DMS 273 (cell line): ENCODE data around the gene DNAJB13.
A peak's percentile ranks its signal among the peaks of the same experiment; 100 is the strongest.
"Not testable (repeated sequence)": the region's sequence is repeated elsewhere in the genome, so short reads cannot be mapped to it uniquely, and the experiment has no call there.

Experiments
- DNase-seq: peaks from one replicate; lab custom pipeline; 2025; ENCODE audit not compliant: unreplicated experiment; lab: John Stamatoyannopoulos, UW

Gene DNAJB13

DNA sequence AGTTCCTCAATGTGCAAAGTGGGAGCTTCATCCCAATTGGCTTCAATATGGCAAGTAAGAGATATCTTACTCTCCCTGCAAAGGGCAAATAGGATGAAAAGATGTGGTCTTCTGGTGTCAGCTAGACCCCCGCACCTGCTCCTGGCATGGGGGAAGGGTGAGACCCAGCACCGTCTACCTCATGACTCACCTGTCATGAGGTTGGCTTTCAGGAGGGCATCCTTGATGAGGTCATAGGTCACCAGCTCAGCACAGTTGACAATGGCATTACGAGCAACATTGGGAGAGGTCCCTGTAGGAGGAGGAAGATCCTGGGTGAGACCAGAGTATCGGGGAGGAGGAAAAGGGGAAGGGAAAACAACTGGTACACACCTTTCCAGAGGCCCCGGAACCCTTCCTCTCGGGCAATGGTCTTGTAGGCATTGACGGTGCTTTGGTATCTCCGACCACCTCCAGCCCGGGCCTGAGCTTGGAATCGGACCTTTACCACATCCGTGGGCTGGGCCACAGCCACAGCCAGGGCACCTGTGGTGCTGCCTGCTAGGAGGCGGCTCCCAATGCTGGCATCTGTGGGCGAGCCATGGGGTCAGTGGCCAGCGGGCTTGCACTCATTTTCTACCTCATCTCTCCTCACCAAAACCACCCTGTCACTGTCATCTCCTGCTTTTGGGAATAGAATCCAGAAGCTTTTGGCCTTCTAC lies 25.8 kb downstream of the DNAJB13 start:
- no peak for DNase-seq

DNA sequence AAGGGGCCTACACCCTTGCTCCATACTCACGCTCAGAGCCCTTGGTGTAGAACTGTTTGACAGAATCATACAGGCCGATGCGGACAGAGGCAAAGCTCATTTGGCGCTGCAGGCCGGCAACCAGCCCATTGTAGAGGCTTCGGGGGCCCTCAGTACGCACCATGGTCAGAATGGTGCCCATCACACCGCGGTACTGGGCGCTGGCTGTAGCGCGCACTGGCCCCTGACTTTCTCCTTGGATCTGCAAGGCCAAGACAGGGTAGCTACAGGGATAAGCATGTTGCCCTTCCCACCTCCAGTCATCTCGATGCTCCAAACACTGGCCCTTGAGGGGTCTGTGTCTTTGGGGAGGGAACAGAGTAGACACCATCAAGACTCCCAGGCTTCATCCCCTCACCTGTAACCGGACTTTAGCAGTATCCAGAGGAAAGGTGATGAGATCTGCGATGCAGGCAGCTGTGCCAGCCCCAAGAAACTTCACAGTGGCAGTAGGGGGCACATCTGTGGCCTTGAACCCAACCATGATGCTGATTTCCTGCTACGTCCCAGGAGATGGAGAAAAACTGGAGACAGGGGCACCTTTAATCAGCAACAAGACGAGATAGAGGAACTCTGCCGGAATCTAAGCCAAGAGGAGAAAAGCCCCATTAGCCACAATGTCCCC lies 27.2 kb downstream of the DNAJB13 start:
- DNase-seq: no peak

DNA sequence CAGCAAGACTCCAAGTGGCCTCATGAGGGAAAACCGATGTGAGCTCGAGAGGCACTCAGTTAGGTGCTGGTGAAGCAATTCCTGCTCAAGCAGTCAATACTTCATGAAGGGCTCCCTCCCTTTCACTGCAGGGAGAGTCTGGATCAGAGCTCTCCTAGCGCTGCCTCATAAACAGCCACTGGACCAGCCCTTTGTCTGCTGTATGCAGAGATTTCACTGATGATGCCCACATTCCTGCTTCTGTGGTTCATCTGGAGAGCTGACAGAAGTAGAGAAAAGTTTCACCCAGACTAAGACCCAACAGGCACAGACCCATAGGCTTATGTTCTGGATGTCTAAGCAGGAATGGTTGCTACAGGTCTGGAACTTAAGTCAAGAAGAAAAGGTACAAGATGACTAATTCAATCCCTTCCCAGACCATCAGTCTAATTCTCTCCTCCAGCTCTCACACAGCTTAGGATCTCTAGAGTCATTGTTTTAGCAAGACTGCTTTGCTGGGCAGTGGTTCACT lies 27.8 kb downstream of the DNAJB13 start:
- DNase-seq: no peak

DNA sequence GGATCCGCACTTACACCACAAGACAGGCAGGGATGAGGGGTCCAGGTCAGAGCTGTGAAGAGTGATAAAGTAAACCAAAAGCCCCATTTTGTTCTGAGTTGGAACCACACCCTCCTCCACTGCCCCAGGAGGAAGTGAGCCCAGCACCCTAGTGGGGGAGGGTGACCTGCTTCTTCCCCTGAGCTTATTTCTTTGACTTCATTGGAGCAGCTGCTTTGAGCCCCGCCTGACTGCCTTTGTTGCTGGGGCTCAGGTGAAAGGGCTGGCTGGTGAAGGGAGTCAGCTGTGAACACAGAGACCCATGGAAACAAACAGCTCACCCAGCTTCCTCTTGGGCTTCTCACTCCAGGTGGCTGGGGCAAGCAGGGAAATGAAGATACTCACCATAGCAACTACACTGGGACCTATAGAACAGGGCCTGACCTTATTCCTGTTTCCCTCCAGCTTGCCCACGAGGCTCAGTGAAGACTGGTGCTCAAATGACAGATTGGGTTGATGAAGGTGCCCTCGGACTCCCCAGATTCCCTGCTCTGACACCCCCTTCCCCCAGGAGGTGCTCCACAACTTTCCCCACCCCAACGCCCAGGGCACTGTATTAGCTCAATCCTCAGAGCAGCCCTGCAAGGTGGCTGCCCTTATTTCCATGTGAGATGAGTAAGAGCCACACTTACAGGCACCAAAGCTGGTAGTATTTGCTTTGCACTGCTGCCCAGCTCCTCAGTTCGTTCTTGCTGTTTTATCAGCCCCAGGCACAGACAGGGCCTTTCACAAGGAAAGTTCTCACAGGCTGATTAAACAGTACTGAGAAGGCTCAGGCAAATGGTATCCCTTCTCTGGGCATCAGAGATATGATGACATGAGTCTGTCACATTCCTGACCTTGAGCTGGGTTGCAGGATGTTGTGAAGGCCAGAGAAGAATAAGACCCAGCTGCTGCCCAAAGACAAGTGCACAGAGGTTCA lies 29.5 kb downstream of the DNAJB13 start:
- DNase-seq: peak; percentile 21

DNA sequence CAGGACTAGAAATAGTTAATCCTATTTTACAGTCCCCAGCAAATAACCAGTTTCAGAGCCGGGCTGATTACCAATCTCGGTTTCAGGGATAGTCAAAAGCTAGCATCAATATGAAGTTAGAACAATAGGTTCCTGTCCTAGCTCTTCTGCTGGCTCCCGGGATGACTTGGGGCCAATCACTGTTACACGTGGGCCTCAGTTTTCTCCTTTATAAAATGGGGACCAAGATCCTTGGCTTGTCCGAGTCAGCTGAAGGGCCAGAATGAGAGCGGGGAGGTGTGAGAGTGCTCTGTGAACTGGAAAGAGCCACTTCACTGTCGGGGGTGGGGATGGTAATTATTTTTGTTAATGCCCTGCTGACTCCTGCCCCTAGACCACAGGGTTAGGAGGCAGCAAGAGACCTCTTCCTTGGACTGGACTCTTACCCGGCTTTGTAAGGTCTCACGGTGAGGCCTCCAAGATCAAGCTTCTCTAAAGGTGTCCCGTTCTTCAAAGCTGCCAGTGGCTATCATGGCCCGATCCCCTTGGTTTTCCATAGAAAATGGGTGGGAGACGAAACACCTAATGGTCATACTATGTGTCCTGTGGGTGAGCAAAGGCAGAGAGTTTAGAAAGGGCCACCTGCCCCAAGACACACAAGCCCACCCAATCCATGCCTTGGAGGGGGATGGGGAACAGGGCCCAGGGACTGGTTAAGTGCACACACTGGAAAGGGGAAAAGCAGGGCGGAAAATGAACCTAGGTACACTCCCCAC lies 30.4 kb downstream of the DNAJB13 start:
- DNase-seq: no peak

DNA sequence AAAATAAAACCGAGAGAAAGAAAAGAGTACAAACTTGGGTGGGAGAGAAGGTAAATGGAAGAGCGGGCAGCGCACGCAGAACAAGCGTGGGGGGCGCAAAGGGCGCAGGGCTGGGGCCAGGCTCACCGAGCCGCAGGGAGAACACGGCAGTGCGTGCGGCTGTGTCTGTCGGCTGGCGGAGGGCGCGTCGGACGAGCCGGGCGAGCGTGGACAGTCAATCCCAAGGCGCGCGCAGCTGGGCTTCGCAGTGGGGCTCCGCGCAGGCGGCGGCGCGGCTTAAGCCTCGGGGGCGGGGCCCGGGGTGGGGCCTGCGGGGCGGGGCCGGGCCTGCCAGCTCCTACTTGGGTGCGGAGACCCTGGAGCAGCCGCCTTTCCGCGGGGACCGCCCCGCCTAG lies 31.8 kb downstream of the DNAJB13 start, which contains the start of gene UCP2:
TSS of gene UCP2 (minus strand) at position 249 of the 395 bp plus-strand sequence. CDS start 4,465 bp downstream, outside the sequence.
- peak; percentile 94 for DNase-seq

DNA sequence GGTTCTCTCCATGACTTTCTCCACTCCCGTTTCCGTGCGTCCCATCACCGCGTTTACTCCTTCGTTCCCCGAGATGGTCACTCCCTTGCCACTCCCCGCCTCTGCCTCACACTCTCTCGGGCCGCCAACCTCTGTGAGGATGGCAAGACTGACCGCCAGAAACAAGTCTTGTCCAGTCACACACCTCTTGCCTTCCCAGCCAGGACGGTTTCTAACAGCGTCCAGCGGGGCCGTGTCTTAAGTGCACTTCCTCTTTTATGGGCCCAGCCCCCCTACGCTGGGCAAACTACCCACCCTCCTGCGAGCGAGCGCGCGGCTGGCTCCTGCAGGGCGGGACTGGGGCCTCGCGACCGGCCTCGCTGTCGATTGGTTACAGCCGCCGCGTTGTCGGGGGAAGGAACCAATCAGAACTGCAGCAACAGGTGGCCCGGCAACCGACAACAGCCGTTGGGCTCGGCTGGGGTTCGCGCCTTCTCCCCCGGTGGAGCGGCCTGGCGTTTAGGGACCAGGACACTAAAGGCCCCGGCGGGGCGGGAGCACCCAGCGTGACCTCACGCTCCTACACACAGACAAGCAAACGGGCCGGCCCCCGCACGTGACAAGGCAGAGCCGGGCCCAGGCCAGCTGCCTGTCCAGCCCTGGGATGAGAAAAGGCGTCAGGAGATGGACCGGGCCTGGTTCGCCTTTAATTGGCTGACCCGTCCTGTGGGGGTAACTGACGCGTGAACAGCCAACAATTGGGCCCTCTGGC lies 32.3 kb downstream of the DNAJB13 start:
- DNase-seq: peak; percentile 97

DNA sequence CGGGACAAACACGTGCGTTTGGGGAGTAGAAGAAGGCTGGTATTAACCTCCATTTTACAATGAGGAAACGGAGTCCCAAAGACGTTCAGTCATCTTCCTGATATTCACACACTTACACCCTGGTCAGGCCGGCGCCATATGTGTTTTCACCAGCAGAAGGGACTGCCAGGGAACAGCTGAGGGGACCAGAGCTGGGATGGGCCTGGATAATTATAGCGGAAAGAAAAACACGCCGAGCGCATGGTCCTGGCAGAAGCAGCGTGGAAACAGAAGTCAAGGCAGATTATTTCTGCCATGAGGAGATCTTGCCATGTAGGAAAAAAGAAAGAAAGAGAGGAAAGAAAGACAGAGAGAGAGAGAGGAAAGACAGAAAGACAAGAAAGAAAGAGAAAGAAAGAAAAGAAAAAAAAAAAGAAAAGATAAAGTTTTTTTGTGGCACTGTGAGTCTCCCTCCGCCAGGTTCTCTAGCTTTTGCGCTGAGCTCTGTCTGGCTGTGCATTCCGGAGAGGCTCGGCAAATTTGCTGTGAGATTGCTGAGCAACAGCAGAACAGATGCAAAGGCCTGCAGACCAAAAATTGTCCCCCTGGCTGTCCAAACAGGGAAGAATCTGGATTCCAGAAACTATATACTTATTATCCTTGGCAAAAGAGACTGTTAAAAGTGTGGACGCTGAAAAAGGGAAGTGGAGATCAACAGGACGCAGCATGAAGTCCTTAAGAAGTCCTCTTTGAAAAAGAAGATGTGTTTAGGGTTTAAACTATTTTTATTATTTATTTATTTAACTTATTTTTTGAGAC lies 33.1 kb downstream of the DNAJB13 start:
- DNase-seq: peak; percentile 90

DNA sequence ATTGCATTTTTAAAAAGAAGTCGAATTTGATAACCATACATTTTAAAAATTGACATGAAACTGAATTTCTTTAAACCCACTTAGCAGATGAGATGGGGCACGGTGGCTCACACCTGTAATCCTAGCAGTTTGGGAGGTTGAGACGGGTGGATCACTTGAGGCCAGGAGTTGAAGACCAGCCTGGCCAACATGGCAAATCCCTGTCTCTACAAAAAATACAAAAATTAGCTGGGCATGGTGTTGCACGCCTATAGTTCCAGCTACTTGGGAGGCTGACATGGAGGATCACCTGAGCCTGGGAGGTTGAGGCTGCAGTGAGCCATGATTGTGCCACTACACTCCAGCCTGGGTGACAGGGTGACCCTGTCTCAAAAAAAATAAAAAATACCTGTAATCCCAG lies 34.8 kb downstream of the DNAJB13 start:
- not testable (repeated sequence) for DNase-seq

DNA sequence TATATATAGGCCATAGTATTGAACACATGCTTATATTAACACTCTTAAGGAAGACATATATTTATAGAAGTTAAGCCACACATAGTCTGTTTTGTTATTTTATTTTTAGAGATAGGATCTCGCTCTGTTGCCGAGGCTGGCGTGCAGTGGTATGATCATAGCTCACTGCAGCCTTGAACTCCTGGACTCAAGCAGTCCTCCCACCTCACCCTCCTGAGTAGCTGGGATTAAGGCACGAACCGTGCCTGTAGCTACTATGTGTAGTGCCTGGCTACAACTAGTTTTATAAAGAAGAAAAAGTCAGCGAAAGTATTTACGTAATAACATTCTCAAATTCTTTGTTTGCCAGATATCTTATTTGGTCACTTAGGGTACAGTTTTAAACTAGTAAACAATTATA lies 37.4 kb downstream of the DNAJB13 start:
- no peak for DNase-seq

DNA sequence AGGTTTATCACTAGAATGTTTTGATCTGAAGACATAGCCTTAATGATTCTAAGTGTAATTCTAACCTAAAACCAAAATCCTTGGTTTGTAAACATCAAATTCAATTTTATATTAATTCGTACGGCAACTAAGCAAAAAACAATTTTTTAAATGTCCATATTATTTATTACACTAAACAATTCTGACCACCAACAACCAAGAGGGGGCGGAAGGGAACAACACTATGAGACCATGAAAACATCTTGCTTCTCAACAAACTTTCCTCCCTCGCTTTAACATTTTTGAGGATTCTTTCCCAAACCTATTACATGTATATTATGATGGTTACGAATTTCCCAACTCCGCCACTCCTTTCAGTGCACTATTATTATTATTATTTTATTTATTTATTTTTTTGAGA lies 38.3 kb downstream of the DNAJB13 start:
- no peak for DNase-seq

DNA sequence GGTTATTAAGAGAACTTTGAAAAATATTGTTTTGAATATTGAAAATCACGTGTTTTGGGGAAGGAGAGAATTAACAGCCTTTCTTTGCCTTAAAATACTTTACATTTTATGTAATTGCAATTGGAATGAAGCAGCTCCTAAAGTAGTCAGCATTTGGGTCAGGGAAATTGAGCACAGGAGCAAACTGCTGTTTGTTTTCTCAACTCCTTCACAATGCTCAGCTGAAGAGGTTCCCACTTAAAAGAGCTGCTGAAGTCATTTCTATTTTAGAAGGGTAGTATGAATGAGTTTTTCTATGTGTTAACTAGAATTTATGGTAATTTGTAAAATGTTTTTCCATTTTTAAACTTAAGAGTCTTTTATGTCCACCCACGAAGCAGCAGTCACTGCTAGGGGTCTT lies 39.9 kb downstream of the DNAJB13 start:
- no peak for DNase-seq

DNA sequence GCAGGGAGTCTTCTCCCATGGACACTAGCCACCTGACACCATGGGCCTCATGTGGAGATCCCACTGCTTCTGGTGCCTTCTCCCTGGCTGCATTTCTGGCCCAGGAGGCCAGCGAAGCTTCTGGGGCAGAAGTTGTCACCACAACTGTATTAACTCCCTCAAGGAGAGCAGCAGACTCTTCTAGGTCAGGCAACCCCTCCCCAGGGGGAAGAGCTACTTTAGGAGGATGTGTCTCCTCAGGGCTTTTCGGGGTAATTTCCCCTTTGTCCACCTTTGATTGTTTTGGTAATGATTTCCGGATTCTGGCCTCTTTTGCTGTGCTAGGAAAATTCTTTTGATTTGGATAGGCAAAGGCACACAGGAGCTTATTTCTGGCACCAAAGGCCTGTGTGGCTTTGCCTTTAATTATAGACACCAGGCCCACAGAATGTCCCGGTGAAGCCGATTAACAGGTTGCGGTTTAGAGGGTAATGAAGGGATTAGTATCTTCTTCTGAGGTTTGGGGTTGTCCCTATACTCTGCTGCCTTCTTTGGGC lies 40.7 kb downstream of the DNAJB13 start:
- DNase-seq: no peak

DNA sequence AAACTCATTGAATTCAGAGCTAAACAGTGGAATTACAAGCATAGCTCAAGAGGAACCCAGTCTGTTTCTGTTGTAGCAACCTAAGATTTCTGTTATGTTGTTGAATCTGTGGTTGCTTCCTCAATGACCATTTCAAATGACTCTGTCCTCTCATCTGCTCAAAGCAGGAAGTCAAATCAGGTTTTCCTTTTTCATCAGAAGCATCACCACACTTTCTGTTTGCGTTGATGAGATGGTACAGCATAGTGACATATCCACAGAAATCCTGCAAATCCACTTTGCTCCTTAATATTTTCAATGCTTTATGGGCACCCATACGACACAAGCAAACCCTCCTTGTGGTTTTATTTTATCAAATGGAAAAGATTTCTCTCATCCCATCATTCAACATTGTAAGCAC lies 44.4 kb downstream of the DNAJB13 start:
- DNase-seq: no peak

DNA sequence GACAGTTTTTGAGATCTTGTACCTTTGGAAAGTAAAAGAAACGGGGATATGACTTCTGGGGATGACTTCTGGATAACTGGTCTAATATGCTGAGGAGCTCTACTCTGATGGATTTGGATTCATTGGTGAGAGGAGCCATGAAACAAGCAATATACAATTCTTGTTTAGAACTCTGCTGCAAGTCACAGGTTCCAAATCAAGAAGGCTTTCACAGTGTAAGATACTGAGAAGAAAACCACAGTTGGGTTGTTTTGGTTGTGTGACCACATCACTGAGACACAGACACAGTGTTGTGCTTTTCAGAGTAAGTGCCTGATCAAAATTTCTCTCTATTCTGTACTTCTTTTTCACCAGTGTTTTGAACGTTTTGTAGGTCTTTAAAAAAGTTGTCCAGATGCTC lies 44.9 kb downstream of the DNAJB13 start:
- DNase-seq: no peak

DNA sequence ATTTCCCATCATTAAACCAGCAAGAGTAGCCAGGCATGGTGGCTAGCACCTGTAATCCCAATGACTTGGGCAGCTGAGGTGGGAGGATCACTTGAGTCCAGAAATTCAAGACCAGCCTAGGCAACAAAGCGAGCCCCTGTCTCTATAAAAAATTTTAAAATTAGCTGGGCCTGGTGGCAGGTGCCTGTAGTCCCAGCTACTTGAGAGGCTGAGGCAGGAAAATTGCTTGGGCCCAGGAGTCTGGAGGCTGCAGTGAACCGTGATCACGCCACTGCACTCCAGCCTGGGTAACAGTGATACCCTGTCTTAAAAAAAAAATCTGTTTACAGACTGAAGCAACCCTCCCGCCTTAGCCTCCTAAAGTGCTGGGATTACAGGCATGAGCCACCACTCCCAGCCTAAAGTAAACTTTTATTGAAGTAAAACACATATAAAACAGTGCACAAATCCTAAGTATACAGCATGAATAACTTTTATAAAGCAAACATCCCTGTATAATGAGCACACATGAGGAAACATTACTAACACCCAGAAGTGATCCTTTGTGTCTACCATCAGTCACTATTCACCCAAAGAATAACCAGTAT lies 45.4 kb downstream of the DNAJB13 start:
- no peak for DNase-seq

DNA sequence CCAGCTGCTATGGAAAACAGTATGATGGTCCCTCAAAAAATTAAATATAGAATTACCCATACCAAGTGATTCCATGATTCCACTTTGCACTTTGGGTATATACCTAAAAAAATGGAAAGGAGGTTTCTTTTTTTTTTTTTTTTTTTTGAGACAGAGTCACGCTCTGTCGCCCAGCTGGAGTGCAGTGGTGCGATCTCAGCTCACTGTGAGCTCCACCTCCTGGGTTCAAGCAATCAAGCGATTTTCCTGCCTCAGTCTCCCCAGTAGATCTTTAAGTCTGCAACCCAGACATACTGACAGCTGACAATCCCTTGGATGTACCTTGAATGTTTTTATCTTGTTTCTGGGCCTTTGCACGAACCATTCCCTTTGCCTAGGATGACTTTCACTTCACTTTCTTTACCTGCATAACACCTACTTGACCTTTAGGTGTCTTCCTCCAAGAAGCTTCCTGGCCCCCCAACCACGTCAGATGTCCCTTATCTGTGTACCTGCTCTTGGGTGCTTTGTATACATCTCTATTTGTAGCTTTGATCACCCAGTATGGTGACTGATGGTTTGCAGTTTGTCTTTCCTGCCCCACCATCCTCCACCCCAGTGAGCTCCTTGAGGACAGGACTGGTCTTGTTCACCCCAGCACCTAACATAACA lies 46.4 kb downstream of the DNAJB13 start:
- DNase-seq: no peak
